ENCODE data around the gene PRRX2.

Gene PRRX2

DNA sequence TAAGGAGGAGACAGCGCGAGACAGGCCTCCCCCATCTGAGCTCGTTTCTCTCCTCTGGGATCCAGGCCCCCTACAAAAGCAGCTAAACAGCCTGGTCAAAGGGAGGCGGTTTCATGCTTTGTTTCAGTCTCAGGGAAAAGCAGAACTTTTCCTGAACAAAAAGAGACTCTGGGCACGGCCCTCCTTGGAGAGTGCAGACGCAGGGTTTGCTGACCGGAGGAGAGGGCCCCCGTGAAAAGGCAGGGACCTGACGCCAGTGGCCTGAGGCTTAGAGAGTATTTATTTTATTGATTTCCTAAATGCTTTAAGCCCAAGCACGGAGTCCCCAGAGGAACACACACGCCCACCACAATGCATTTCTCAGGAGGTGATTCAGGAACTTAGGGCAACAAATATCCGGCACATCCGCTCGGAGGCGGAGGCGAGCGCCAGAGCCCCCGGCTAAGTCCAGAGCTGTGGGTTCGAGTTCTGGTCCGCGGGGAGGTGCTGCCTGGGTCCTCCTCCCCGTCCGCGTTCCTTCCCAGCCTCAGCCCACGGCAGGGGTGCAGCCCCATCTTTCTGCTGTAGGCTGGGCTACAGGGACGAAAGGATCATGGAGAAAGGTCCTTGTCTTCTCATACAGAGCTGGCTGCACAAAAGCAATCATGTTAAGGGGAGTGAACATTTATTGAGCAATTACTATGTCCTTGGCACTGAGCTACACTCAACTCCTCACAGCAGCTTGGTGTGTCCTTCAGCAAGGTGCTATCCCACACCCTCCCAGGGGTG is 47.4 kb downstream of the PRRX2 start:
- no peak for DNase-seq

DNA sequence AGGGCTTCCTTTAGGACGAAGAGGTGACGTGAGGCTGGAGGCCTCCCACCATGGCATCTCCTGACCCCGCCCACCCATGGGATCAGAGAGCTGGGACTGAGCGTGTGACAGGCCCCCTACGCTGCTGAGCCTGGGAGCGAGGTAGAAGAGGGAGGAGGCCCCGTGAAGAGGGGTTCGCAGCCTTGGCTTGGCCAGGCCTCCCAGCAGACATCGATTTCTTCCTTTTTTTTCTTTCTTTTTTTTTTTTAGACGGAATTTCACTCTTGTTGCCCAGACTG is 47.9 kb downstream of the PRRX2 start:
- no peak for DNase-seq

DNA sequence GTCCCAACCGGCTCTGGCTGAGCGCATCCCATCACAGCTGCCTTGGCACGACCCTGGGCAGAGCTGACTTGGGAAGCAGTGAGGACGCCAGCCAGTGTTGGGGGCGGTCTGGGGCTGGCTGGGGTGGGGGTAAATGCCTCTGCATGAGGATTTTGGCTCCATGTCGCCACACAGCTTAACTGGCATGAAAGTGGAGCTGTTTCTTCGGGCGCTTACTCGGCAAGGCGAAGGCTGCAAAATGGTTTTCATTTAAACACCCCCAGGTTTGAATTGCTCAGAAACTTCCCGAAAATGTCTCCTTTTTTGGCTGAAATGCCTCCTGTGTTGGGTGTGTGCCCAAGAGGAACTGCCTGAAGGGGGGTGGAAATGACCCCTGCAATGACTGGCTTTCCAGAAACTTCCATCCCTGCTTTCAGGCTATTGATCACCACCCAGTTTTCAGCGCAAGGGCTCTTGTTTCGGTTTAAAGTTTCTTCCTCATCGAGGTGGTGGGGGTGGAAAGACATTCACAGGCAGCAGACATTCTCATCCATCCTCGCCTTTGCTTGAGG is 49.1 kb downstream of the PRRX2 start:
- DNase-seq: no peak

DNA sequence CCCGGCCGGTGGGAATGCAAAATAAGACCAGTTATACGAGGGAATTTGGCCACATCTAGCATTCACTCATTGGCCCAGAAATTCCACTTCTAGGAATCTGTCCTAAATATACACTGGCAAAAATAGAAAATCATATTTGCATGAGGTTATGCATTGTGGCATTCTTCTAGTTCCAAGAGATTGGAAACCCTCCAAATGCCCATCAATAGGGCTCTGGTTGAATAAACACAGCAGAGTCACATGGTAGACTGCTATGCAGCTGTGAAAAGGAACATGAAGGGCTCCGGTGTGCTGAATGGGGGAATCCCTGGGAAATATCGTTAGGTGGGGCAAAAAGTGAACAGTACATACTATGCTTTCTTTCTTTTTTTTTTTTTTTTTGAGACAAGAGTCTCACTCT is 50.6 kb downstream of the PRRX2 start:
- DNase-seq: no peak

DNA sequence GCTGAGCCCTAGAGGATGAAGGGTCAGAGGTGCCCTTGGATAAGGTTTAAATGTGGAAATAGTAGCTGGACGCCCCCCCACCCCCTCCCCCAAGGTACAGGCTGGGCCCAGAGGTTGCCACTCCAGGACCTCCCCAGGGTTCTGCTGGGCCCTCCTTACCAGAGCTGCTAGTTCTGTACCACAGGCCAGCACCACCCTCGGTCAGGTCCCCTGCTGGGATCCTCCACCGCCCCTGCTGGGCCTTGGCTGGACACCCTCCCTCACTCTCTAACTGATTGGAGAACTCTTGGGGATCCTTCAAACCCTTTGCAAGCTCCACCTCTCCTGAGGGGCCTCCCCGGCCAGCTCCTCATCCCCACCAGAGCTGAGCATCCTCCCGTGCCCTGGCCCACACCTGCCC is 52.5 kb downstream of the PRRX2 start:
- DNase-seq: no peak

DNA sequence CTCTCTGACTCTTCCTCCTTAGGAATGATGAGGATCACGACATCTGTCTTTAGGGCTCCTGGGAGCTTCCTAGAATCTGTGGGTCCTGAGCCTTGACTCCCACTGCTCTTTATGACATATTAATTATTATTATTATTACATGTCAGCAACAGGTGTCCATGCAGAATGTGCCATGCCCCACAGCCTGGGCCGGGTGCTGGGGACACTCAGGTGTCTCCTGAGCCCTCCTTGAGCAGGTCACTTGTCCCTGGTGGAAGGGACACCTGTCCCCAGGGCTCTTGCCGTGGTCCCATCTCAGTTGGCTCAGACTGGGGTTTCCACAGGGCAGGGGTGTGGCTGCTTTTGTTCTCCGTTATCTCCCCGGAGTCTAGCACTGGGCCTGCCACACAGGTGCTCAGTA is 53.2 kb downstream of the PRRX2 start:
- DNase-seq: no peak

DNA sequence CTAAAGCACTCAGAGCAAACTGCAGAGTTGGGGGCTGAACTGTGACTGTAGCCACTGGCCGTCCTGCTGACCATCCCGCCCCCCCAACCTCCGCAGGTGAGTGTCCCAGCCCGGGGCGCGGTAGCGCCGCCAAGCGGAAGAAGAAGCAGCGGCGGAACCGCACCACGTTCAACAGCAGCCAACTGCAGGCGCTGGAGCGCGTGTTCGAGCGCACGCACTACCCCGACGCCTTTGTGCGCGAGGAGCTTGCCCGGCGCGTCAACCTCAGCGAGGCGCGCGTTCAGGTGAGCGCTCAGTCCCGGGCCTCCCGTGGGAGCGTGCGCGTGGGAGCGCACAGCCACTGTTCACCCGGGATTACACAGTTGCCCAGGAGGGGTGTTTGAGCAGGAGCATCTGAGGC is 53.7 kb downstream of the PRRX2 start:
- no peak for DNase-seq

DNA sequence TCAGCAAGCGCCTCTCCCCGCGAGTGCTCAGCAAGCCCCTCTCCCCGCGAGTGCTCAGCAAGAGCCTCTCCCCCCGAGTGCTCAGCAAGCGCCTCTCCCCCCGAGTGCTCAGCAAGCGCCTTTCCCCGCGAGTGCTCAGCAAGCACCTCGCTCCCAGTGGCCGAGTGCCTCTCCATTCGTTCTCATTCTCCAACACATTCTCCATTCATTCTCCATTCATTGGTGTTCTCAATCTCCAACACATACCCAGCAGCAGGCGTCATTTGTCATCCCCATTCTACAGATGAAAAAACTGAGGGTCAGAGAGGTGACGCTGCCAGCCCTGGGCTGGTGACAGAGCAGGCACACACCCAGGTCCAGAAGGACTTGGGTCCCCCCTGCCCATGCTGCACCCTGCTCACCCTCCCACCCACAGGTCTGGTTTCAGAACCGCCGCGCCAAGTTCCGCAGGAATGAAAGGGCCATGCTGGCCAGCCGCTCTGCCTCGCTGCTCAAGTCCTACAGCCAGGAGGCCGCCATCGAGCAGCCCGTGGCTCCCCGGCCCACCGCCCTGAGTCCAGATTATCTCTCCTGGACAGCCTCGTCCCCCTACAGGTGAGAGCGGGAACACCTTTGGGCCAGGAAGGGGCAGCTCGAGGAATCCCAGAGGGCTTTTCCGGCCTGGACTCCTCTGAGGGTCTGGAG is 54.9 kb downstream of the PRRX2 start:
- DNase-seq: no peak

DNA sequence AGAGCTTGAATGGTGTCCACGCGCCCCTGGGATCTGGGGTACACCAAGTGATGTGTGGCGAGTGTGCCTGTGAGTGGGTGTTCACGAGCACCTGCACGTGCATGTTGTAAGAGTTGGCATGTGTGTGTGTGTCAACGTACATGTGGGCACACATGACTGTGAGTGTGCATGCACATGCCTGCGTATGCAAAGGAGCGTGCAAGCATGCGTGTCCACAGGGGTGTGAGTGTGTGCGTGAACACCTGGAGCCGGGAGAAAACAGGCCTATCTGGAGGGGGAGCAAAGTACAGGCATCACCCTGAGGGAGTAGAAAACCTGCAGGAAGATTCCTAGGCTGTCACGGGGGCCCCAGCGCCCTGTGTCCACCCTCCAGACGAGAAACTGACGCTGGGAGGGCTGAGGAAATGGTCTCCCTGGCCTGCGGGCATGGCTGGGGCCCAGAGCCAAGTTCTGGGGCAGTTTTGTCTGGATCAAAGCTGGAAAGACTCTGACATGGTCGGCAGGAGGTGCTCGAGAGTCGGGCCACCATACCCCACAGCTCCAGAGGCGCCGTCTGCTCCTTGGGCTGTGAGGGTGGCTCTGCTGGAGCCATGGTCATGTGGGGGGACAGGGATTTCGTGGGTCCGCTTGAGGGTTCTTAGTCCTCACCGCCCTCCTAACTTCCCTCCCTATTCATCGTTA is 55.6 kb downstream of the PRRX2 start:
- no peak for DNase-seq

DNA sequence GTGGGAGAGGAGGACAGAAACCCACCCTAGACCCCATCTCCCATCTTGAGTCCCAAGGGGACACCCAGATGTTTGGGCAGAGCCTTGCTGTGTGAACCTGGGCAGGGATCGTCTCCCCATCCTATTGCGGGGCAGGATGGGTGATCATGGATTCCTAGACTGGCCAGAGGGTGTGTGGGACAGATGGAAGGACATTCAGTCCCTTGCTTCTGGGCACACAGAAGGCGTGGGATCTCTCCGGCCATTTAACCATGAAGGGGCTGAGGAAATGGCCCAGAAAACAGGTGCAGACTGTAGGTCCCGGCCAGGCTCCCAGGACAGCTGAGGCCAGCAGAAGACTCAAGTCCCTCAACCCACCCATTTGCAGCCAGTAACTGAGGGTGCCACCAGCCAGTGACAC is 57.5 kb downstream of the PRRX2 start:
- DNase-seq: no peak

DNA sequence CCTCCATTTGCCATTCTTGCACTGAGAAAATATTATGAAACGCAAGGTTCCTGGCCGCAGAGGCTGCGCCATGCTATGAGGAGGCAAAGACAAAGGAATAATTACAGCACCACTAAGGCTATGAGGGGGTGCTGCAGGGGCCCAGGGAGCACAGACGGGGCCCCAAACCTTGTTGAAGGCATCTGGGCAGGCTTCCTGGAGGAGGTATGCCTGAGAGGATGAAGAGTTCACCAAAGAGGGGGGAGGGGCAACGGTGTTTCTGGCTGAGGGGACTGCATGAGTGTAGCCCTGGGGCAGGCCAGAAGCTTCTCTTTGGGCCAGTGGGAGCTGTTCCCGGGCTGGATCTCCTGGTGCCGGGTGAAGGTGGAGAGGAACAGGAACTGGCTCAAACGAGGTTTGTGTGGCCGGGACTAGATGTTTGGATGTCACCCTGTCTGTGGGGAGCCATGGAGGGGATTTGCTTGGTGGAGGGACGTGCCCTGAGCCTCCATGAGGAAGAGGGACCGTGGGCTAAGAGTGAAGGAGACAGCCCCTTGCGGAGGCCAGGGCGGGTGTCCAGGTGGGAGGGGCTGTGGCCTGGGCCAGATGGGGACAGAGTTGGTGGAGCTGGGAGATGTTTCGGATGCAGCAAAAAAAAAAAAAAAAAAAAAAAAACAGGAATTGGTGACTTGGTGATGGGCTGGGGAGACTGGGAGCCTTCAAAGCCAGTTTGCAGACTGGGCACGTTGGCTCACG is 59.2 kb downstream of the PRRX2 start:
- no peak for DNase-seq

DNA sequence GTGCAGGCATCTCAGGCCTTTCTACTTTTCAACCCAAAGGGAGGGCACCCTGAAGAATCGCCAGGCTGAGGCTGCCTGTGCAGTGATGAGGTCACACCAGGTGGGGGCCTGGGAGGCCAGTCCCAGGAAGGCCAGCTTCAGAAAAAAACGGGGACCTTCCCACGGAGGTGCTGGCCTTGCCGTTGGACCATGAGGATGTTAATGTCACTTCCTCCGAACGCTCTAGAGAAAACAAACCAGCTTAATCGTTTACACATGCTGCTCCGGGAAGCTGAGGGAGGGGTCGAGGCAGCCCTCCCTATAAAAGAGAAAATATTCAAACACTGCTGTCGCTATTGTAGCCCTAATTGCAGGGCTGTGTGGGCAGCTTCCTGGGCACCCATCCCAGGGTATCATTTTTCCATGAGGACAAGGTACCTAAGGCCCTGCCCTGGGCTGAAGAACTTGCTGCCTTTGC is 60.4 kb downstream of the PRRX2 start:
- DNase-seq: no peak

DNA sequence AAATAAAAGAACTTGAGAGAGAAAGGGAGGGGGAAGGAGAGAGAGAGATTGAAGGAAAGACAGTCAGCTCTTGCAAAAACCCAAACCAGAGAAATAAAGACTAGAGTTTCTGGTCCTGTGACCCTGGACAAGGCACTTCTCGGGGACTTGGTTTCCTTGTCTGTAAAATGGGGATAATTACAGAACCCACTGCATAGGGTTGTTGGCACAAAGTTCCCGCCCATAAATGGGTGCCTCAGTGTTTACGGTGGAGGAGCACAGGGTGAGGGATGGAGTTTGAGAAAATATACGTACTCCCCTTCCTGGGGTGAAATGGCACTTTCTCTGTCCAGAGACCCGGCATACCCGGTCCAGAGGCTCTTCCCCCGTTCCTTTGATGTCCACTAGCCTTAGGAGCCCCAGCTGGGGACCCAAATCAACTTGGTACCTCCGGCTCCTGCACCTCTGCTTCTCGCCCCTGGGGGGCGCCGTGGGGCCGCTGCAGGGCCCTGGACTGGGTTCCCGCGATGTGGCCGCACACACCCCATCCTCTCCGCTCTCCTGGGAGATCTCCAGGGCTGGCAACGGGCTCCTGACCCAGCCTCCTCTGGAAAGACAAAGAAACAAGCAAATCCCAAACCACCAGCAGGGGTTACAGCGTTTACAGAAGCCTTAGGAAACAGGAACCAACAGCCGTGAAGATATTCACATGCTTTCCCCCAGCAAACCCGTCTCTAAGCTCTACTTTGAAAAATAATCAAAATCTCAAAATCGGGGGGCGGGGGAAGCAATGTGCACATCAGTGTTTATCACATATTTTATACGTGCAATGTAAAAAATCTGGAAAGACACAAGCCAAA is 61.1 kb downstream of the PRRX2 start:
- DNase-seq: peak; percentile 22

DNA sequence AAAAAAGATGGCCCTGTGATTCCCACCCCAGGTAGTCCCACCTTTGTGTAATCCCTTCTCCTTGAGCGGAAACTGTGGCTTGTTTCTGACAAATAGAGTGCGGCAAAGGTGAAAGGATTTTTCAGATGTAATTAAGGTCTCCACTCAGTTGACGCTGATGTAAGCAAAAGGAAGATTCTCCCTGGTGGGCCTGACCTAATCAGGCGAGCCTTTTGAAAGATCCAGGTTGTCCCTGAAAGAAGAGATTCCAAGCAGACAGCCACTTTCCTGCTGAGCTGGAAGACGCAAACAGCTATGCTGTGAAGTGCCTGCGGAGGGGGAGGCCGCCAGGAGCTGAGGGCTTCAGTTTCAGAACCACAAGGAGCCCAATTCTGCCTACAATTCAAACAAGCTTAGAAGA is 63.3 kb downstream of the PRRX2 start:
- DNase-seq: no peak

DNA sequence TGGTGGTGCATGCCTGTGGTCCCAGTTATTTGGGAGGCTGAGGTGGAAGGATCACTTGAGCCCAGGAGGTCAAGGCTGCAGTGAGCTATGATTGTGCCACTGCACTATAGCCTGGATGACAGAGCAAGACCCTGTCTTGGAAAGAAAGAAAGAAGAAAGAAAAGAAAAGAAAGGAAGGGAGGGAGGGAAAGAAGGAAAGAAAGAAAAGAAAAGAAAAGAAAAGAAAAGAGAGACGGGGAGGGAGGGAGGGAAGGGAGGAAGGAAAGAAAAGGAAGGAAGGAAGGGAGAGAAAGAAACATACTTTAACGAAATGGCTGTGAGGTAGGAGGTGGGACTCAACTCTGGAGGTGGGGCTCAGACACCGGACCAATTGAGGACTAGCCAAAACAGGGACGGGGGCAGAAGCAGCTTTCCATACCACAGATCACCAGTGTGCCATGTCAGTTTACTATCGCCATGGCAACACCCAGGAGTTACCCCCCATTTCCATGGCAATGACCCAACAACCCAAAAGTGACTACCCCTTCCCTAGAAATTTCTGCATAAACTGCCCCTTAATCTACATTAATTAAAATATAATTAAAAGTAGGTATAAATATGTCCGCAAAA is 66.1 kb downstream of the PRRX2 start:
- DNase-seq: no peak

DNA sequence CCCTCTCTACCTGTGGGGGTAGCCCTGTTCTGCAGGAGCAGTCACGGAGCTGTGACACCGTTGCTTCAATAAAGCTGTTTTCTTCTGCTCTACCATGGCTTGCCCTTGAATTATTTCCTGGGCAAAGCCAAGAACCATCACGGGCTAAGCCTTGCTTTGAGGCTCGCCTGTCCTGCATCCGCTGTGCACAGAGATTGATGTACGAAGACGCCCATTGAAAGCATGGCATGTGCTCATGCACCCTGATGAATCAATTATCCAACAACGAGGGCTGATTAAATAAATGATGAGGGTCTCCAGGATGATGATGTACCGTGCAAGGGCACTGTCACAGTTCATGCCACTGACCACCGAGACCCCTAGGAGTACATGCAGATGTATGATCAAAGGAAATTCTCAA is 66.7 kb downstream of the PRRX2 start:
- DNase-seq: no peak

DNA sequence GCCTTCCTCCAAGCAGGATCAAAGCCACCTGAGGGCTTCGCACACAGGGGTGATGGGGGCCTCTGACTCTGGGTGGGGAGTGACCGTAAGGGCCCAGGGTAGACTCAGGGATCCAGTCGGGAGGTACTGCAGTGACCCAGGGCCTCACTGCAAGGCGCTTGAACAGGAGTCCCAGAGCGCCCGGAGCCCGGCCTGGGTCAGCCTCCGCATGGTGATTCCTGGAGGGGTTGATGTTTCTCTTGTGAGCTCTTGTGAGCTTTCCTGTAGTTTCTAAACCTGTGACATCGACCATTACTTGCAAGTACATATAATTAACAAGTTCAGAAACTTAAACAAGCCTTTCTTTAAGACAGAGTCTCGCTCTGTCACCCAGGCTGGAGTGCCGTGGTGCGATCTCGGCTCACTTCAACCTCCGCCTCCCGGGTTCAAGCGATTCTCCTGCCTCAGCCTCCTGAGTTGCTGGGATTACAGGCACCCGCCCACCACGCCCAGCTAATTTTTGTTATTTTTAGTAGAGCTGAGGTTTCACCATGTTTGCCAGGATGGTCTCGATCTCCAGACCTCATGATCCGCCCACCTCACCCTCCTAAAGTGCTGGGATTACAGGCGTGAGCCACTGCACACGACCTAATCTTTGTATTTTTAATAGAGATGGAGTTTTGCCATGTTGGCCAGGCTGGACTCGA is 67.6 kb downstream of the PRRX2 start:
- no peak for DNase-seq

DNA sequence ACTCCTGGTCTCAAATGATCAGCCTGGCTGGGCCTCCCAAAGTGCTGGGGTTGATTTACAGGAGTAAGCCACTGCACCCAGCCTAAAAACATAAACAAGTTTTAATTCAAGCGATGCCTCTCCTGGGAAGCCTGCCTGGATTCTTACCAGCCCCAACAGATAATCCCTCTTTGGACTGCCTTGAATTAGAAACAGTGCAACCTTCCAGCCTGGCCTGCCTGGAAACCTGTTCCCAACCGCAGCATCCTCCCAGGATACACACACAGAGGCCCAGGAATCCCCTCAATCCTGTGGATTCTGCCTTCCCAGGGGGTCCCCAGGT is 68.1 kb downstream of the PRRX2 start:
- no peak for DNase-seq

DNA sequence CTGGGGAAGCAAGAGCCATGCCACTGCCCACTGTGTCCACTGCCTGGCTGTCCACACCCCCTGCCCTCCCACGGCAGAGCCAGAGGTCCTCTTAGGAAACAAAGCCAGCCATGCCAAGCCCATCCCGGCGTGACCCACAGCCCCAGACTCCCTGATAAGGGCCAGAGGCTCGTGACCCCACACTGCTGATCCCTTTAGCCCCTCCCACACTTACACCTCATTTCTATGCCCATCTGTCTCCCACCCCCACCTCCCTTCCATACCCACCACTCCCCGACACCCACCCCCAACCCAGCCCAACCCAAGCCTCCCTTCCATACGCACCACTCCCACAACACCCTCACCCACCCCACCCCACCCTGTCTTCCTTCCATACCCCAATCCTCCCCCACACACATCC is 70.1 kb downstream of the PRRX2 start:
- no peak for DNase-seq

DNA sequence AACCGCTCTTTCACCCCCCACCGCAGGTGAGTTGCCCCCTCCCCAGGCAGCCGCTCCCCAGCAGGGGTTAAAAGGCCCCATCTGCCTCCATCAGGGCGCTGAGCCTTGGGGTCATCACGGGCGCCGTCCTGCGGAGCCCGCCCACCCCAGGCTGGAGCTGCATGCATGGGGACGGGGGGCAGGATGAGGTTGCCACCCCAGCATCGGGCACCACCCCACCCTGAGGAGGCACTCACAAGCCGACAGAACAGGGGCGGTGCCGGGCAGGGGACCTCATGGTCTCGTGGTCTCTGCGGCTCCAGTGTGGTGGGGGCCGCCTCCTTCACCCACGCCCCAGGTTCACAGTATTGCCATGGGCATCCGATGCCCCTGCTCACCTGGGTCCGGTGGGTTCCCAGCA is 70.9 kb downstream of the PRRX2 start:
- no peak for DNase-seq

DNA sequence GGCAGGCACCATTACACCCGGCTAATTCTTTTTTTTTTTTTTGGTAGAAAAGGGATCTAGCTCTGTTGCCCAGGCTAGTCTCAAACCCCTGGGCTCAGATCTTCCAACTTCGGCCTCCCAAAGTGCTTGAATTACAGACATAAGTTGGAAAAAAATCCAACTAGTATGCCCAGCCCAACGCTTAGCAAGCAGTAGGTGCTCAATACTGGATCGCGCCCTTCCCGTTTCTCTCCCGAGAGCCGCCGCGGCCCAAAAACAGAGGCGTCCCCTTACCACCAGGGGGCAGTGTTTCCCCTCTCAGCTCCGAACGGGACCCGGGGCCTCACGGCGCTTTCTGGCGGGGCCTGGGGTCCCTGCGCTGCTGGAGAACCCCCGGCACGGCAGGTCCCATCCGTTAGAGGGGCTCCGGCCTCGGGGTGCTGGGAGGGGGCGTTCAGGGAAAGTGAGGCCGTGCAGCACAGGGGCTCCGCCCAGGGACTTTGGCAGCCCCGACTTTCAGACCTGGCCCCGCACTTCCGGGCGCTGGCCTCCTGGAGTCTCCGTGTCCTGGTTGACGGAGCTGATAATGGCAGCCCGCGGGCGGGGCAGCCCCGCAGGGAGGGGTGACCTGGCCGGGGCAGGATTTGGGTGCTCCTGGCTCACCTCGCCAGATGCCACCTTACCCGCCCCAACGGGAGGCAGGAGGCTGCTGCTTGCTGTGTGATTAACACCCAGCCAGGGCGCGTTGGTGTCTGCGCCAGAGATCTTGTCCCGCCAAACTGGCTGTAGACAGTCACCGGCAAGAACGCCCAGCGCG is 72.2 kb downstream of the PRRX2 start:
- DNase-seq: peak; percentile 25
